OCI-LY1 (cell line): ENCODE results near the gene ZFYVE1.
"Not testable (repeated sequence)": the region's sequence is repeated elsewhere in the genome, so short reads cannot be mapped to it uniquely, and the experiment has no call there.

ENCODE experiments used
- H2AFZ ChIP-seq: fragments of 200-600 bp; sonication (generic), shearing (Covaris generic); 2 replicates; pipeline ENCODE4 v1.6.0; 2014; ENCODE audit warnings: antibody characterized with exemption, mild to moderate bottlenecking, low read length
- H3F3A ChIP-seq: fragments of 200-600 bp; sonication (generic), shearing (Covaris generic); 2 replicates; pipeline ENCODE4 v1.6.0; 2014; ENCODE audit warnings: mild to moderate bottlenecking, antibody characterized with exemption, low read length, moderate library complexity; ENCODE audit not compliant: insufficient read depth
- H3K27ac ChIP-seq: fragments of 200-600 bp; sonication (generic); 2 replicates; pipeline ENCODE4 v1.5.1; 2014; ENCODE audit warnings: low read length, mixed run types, mild to moderate bottlenecking, low read depth; ENCODE audit not compliant: poor library complexity, severe bottlenecking
- H3K27me3 ChIP-seq: fragments of 200-600 bp; sonication (generic); 2 replicates; pipeline ENCODE4 v1.6.0; 2014; ENCODE audit warnings: antibody characterized with exemption, mild to moderate bottlenecking, low read length, moderate library complexity; ENCODE audit not compliant: insufficient read depth
- H3K36me3 ChIP-seq: fragments of 200-600 bp; sonication (generic); 2 replicates; pipeline ENCODE4 v1.6.1; 2014; ENCODE audit warnings: mild to moderate bottlenecking, antibody characterized with exemption, low read length, moderate library complexity, mixed read lengths; ENCODE audit not compliant: insufficient read depth
- H3K4me1 ChIP-seq: fragments of 200-600 bp; sonication (generic); 2 replicates; pipeline ENCODE4 v1.5.1; 2014; ENCODE audit warnings: mild to moderate bottlenecking, low read length, moderate library complexity; ENCODE audit not compliant: insufficient read depth, severe bottlenecking
- H3K4me2 ChIP-seq: fragments of 200-600 bp; sonication (generic), shearing (Covaris generic); 2 replicates; pipeline ENCODE4 v1.6.1; 2014; ENCODE audit warnings: low read length
- H3K4me3 ChIP-seq: fragments of 200-600 bp; sonication (generic); 2 replicates; pipeline ENCODE4 v1.5.1; 2014; ENCODE audit warnings: low read length, low read depth, mild to moderate bottlenecking, mixed read lengths; ENCODE audit not compliant: poor library complexity, severe bottlenecking
- H3K79me2 ChIP-seq: fragments of 200-600 bp; shearing (Covaris generic); 2 replicates; pipeline ENCODE4 v1.6.1; 2016; ENCODE audit warnings: mixed run types, low read length, mixed read lengths; ENCODE audit not compliant: insufficient read depth
- H3K9ac ChIP-seq: fragments of 200-600 bp; sonication (generic), shearing (Covaris generic); 2 replicates; pipeline ENCODE4 v1.6.1; 2014; ENCODE audit warnings: mild to moderate bottlenecking, low read length, mixed read lengths
- H3K9me2 ChIP-seq: fragments of 200-600 bp; sonication (generic), shearing (Covaris generic); 2 replicates; pipeline ENCODE4 v1.6.1; 2014; ENCODE audit warnings: low read depth, mild to moderate bottlenecking, low read length, mixed read lengths
- H3K9me3 ChIP-seq: fragments of 200-600 bp; shearing (Covaris generic); 2 replicates; pipeline ENCODE4 v1.6.1; 2014; ENCODE audit warnings: low read length, mixed read lengths
- H4K20me1 ChIP-seq: fragments of 200-600 bp; sonication (generic), shearing (Covaris generic); 2 replicates; pipeline ENCODE4 v1.6.0; 2016; ENCODE audit warnings: mild to moderate bottlenecking, low read length; ENCODE audit not compliant: insufficient read depth
- EZH2 ChIP-seq: fragments of 200-600 bp; sonication (generic), shearing (Covaris generic); IDR thresholded peaks from 2 replicates; pipeline ENCODE4 v1.8.0; 2017; ENCODE audit warnings: borderline replicate concordance, mixed run types, mild to moderate bottlenecking, antibody characterized with exemption, low read length, moderate library complexity, mixed read lengths
- TF ChIP-seq, protein P1 (sequence below): fragments of 200-600 bp; sonication (generic), shearing (Covaris generic); IDR thresholded peaks from 2 replicates; pipeline ENCODE4 v1.5.1; 2017; ENCODE audit warnings: mild to moderate bottlenecking, antibody characterized with exemption, low read length, moderate library complexity, mixed read lengths

Gene ZFYVE1

DNA sequence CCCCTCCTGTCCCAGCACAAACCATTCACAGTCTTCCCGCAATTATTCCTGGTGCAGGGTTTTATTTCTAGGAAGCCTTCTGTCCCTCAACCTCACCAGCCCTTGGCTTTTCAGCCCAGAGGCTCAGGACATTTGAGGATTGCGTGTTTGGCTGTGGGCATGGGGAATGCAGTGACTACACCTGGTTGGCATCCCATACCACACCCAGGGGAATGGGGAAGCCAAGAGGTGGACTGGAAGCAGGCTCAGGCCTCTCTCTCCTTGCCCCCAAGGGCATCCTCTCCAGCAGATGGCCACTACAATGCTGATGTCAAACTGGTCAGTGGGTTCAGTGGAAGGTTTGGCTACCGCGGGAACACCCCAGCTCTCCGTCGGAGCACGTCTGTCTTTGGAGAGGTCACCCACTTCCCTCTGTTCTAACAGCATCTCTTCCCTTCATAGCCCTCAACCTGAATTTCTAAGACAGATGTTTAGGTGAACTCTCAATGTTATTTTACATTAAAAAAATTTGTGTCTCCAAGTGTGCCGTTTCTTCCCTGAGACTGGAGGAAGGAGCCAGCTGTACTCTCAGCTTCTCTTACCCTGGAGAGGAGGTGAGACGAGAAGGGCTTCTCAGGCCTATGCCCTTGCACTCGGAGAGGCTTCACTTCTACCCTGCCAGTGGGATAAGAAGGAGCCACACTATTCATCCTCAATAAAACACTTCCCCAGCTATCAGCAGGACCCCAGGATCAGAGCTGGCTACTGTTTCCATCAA lies 65.1 kb downstream of the ZFYVE1 start:
- H3K4me1 ChIP-seq, result no peaks in the 10 kb centered on the region
- H3K4me3 ChIP-seq, result no peak overlapping the region
- no peaks in the 10 kb centered on the region for H3K27me3 ChIP-seq
- H3K36me3 ChIP-seq, result peaks cover 36% of the 10 kb centered on the region
- H4K20me1 ChIP-seq, result no peaks in the 10 kb centered on the region
- TF ChIP-seq, protein P1, sequence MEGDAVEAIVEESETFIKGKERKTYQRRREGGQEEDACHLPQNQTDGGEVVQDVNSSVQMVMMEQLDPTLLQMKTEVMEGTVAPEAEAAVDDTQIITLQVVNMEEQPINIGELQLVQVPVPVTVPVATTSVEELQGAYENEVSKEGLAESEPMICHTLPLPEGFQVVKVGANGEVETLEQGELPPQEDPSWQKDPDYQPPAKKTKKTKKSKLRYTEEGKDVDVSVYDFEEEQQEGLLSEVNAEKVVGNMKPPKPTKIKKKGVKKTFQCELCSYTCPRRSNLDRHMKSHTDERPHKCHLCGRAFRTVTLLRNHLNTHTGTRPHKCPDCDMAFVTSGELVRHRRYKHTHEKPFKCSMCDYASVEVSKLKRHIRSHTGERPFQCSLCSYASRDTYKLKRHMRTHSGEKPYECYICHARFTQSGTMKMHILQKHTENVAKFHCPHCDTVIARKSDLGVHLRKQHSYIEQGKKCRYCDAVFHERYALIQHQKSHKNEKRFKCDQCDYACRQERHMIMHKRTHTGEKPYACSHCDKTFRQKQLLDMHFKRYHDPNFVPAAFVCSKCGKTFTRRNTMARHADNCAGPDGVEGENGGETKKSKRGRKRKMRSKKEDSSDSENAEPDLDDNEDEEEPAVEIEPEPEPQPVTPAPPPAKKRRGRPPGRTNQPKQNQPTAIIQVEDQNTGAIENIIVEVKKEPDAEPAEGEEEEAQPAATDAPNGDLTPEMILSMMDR, result no peak
- TF ChIP-seq EZH2, result no peak
- no peaks in the 10 kb centered on the region for H3K9me2 ChIP-seq
- H3K9me3 ChIP-seq, result no peaks in the 10 kb centered on the region
- H2AFZ ChIP-seq, result no peak overlapping the region
- H3F3A ChIP-seq, result no peaks in the 10 kb centered on the region
- H3K27ac ChIP-seq, result no peak overlapping the region
- no peak overlapping the region for H3K4me2 ChIP-seq
- no peak overlapping the region for H3K9ac ChIP-seq
- H3K79me2 ChIP-seq, result no peaks in the 10 kb centered on the region

DNA sequence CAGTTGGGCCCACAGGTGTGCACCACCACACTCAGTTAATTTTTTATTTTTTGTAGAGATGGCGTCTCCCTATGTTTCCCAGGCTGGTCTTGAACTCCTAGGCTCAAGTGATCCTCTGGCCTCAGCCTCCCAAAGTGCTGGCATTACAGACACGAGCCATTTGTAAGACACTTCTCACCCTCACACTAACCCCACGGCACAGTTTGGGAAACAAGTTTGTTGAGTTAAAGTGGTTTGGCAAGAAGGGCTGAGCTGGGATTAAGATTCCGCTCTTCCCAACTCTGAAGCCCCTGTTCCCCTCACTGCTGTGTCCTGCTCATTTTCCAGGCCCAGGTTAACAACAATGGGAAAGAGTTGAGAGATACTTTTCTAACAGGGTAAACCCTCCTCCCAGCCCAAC lies 65.9 kb downstream of the ZFYVE1 start:
- H2AFZ ChIP-seq, H3K79me2 ChIP-seq, H3K27ac ChIP-seq, H3K27me3 ChIP-seq, H3K4me2 ChIP-seq, H3K4me1 ChIP-seq, H3K9ac ChIP-seq, H3K9me2 ChIP-seq, H3K9me3 ChIP-seq, H3F3A ChIP-seq, H4K20me1 ChIP-seq, H3K4me3 ChIP-seq: not testable (repeated sequence)
- peaks cover 44% of the 10 kb centered on the region for H3K36me3 ChIP-seq

DNA sequence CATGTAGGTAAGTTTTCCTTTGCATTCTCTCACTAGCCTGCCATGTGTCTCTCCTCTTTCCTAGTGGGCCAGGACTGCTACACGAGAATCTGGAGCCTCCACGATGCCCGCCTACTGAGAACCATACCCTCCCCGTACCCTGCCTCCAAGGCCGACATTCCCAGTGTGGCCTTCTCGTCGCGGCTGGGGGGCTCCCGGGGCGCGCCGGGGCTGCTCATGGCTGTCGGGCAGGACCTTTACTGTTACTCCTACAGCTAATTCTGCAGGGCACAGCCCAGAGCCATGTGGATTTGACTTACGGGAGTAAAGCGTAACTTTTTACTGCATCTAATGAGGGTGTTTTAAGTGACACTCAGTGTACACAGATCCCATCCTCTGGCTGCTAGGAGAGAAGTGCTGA lies 68.4 kb downstream of the ZFYVE1 start:
- Histone ChIP-seq H3K4me1 (no peaks in the 10 kb centered on the region), H4K20me1 (no peaks in the 10 kb centered on the region), H3K9me2 (no peaks in the 10 kb centered on the region), H3F3A (no peaks in the 10 kb centered on the region), H3K4me2 (no peak overlapping the region), H3K9ac (no peak overlapping the region), H3K36me3 (peaks cover 60% of the 10 kb centered on the region), H3K27me3 (no peaks in the 10 kb centered on the region), H2AFZ (no peak overlapping the region), H3K4me3 (no peak overlapping the region), H3K27ac (no peak overlapping the region), H3K9me3 (no peaks in the 10 kb centered on the region), H3K79me2 (no peaks in the 10 kb centered on the region)
- no peak for TF ChIP-seq EZH2
- TF ChIP-seq, protein P1, result no peak

DNA sequence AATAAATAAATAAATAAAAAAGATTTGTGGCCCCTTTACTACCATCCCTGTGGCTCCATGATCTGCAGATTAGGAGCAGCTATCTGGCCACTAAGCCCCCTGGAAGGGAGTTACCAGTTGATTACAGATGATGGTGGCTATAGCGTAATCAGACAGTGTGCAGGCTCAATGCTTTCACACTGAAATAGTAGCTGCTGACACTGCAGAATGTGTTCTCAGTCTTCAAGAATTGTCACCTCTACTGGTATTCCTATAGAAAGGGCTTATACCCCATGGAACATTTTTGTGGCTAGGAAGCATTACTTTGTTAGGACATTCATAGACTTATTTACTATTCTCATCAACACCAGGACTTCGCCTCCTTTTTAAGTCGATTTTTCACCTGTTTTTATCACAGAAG lies 69.7 kb downstream of the ZFYVE1 start:
- no peak overlapping the region for H3K9ac ChIP-seq
- peaks cover 62% of the 10 kb centered on the region for H3K36me3 ChIP-seq
- no peaks in the 10 kb centered on the region for H3K9me3 ChIP-seq
- H3K9me2 ChIP-seq, result no peaks in the 10 kb centered on the region
- H3K27ac ChIP-seq, result no peak overlapping the region
- H3K4me2 ChIP-seq, result no peak overlapping the region
- no peaks in the 10 kb centered on the region for H3K79me2 ChIP-seq
- TF ChIP-seq, protein P1, result no peak
- no peak for TF ChIP-seq EZH2
- no peaks in the 10 kb centered on the region for H4K20me1 ChIP-seq
- H3F3A ChIP-seq, result no peaks in the 10 kb centered on the region
- no peaks in the 10 kb centered on the region for H3K4me1 ChIP-seq
- H3K27me3 ChIP-seq, result no peaks in the 10 kb centered on the region
- H2AFZ ChIP-seq, result no peak overlapping the region
- no peak overlapping the region for H3K4me3 ChIP-seq

DNA sequence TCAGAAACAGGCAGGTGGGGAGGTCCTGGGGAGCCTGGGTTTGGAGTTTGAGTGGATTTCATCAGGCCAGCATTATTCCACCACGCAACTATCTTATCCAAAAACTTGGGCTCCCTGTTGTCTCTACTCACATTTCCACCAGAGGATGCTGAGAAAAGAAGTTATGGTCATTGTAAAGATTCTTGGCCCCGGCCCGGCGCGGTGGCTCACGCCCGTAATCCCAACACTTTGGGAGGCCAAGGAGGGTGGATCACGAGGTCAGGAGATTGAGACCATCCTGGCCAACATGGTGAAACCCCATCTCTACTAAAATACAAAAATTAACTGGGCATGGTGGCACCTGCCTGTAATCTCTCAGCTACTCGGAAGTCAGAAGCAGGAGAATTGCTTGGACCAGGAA lies 70.2 kb downstream of the ZFYVE1 start:
- not testable (repeated sequence) for H3K4me1 ChIP-seq, H2AFZ ChIP-seq, H3K27me3 ChIP-seq, H4K20me1 ChIP-seq, H3K9me3 ChIP-seq, H3K79me2 ChIP-seq, H3K9me2 ChIP-seq, H3K9ac ChIP-seq, H3K4me3 ChIP-seq, H3K4me2 ChIP-seq, H3F3A ChIP-seq, H3K27ac ChIP-seq
- H3K36me3 ChIP-seq, result peaks cover 59% of the 10 kb centered on the region
